HG02870 (cell line): Measurements from ENCODE around the gene SYPL2.

Experiments
- ATAC-seq: cut with Tn5 transposase; IDR thresholded peaks from one replicate; pipeline ENCODE4 v1.9.1; 2021; ENCODE audit warnings: mild to moderate bottlenecking, moderate library complexity; ENCODE audit not compliant: unreplicated experiment

SYPL2 gene

GRCh38 chr1:109509176-109510134 is 43.1 kb downstream of the SYPL2 start, which contains the start of gene AMIGO1:
Gene AMIGO1 (minus strand): TSS chr1:109509727. CDS start chr1:109508912, 815 bp downstream.
- no peak for ATAC-seq

- ATAC-seq: no peak
Measured at GRCh38 chr1:109513110-109513710, 46.9 kb downstream of the SYPL2 start.

GRCh38 chr1:109514846-109515245 is 48.5 kb downstream of the SYPL2 start:
- no peak for ATAC-seq

DNA sequence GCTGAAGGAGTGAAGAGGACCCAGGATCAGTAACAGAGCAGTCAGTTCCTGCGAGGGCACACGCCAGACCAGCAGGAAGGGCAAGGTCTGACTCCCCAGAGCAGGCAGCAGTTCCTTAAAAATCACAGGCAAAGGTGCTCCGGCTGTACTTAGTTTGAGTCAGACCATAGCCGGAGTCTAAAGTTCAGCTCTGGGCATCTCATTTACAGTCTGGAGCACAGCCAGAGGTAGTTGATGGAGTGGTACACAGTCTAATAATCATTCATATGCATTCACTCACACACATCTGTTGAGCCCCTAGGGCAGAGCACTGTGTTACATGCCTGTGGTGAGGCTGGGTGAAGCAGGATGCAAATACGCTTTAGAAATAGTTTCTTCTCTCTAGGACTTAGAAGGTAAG is 50.5 kb downstream of the SYPL2 start:
- ATAC-seq: no peak

- no peak for ATAC-seq
Measured at GRCh38 chr1:109517337-109517736, 51.0 kb downstream of the SYPL2 start.

- no peak for ATAC-seq
Measured at GRCh38 chr1:109521002-109521951, 54.9 kb downstream of the SYPL2 start.

DNA sequence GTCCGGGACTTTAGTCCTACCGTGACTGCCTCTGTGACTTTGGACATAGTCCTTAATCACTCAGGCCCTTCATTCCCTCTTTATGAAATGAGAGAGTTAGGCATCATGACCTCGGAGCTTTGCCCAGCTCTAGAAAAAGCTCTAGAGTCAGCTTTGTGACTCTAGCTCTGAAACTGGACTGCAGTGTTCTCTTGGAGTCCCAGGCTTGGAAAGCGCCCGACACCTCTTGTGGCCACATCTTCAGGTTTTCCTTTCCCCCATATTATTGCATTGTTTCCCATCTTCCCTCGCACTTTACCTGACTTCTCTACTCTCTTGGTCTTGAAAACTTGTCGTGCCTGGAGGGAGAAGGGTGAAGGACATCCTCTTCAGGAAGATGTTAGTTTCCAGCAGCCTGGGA is 55.7 kb downstream of the SYPL2 start:
- ATAC-seq: no peak

GRCh38 chr1:109523706-109524105 is 57.4 kb downstream of the SYPL2 start:
- no peak for ATAC-seq

DNA sequence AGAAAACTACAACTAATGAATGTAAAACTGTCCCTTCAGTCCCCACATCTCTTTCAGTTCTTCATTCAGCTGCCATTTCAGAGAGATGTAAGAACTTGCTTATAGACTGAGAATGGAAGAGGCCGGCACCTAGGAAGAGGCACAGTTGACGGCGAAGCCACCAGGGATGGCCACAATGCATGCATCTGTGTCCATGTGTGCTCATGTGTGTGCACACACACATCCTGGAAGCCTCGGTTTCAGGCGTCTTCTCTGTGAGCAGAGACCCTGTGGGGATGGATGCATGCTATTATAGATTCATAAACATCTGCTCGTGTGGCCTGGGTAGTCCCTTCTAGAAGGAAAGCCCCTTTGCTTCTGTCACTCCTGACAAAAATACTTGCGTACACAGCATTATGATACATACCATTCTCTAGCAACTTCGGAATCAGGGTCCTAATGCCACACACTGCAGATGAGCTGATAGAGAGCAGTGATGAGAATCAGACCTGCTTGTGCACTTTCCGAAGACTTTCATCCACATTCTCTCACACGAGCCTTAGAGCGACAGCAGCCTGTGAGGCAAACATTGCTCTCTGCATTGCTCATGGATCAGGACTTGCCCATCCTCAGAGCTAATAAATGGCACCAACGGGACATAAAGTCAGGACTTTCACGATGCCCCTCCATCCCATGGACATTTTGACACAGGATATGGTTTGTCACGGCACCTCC is 60.9 kb downstream of the SYPL2 start:
- peak; percentile 76 for ATAC-seq

- no peak for ATAC-seq
Measured at GRCh38 chr1:109527846-109528695, 61.7 kb downstream of the SYPL2 start.

- ATAC-seq: no peak
Measured at GRCh38 chr1:109528712-109529111, 62.4 kb downstream of the SYPL2 start.

GRCh38 chr1:109529881-109530456 is 63.6 kb downstream of the SYPL2 start:
- ATAC-seq: no peak

- no peak for ATAC-seq
Measured at GRCh38 chr1:109530457-109531087, 64.2 kb downstream of the SYPL2 start.

DNA sequence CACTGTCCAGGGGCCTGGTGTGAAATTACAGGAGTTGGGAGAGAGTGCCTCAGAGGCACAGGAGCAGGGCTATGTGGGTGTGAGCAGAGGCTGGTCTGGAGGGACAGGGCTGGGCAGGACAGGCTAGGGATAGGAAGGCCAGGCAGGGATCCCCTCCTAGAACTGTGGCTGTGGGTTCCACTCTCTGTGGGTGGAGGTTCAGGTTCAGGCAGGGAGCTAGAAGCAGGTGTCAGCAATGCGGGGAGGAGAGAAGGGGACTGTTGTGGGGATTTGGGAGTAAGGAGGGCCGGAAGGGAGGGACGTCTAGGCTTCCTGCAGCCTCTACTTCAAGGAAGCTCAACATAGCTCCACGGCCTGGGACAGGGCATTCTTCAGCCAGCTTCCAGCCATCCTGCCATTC is 65.0 kb downstream of the SYPL2 start:
- no peak for ATAC-seq
